Common myeloid progenitor, CD34-positive (primary cell): ENCODE results near the gene SLC24A3.

ENCODE experiments used
- CTCF ChIA-PET: fragments of 350-600 bp; sonication (Branson Sonifier 250); formaldehyde crosslinking; loops from one replicate; lab custom pipeline; 2021; ENCODE audit warnings: antibody characterized with exemption; lab: Charles Lee
- POLR2A ChIA-PET: fragments of 350-600 bp; sonication (Branson Sonifier 250); formaldehyde crosslinking; loops from one replicate; lab custom pipeline; 2021; ENCODE audit warnings: antibody characterized with exemption; lab: Charles Lee
- DNase-seq, 3 donors: peaks; one replicate each; pipeline versions ENCODE4 v3.0.0 to v3.0.0-alpha.2; 2013
- H3K27ac ChIP-seq, 2 experiments: 1 replicate in 1 of 2; 2 replicates in 1 of 2; pipeline ENCODE4 v1.7.0; 2013; ENCODE audit warnings: inconsistent platforms in 2 of 2, low read length in 2 of 2, mild to moderate bottlenecking in 2 of 2, low read depth in 1 of 2, moderate library complexity in 1 of 2; ENCODE audit not compliant: severe bottlenecking in 2 of 2, insufficient read depth in 1 of 2, poor library complexity in 1 of 2
- H3K27me3 ChIP-seq, 5 experiments: replicated peaks in 2 of 5; 1 replicate in 3 of 5; 2 replicates in 2 of 5; pipeline versions ENCODE4 v1.6.1 to v1.7.0; 2013; ENCODE audit warnings: low read length in 4 of 5, mild to moderate bottlenecking in 2 of 5, moderate library complexity in 2 of 5, inconsistent platforms in 1 of 5; ENCODE audit not compliant: insufficient read depth in 5 of 5, control insufficient read depth in 4 of 5
- H3K36me3 ChIP-seq, 4 experiments: 1 replicate in 2 of 4; 2 replicates in 2 of 4; pipeline versions ENCODE4 v1.6.1 to v1.7.0; 2013; ENCODE audit warnings: low read length in 3 of 4, control low read depth in 1 of 4, mild to moderate bottlenecking in 1 of 4; ENCODE audit not compliant: control insufficient read depth in 4 of 4, insufficient read depth in 4 of 4
- H3K4me1 ChIP-seq, 4 experiments: 1 replicate in 3 of 4; 2 replicates in 1 of 4; pipeline versions ENCODE4 v1.6.1 to v1.7.1; 2013; ENCODE audit warnings: low read length in 3 of 4, mild to moderate bottlenecking in 3 of 4, control low read depth in 1 of 4, inconsistent platforms in 1 of 4, moderate library complexity in 1 of 4; ENCODE audit not compliant: control insufficient read depth in 4 of 4, insufficient read depth in 4 of 4; ENCODE audit errors: control extremely low read depth in 1 of 4
- H3K4me3 ChIP-seq, 7 experiments: 1 replicate in 4 of 7; 2 replicates in 3 of 7; pipeline versions ENCODE4 v1.5.1 to v1.7.0; 2013; ENCODE audit warnings: mild to moderate bottlenecking in 7 of 7, low read length in 6 of 7, moderate library complexity in 6 of 7, inconsistent platforms in 2 of 7, low read depth in 2 of 7, control low read depth in 1 of 7; ENCODE audit not compliant: insufficient read depth in 4 of 7, control insufficient read depth in 1 of 7; ENCODE audit errors: extremely low read depth in 1 of 7
- H3K9me3 ChIP-seq, 5 experiments: 1 replicate in 4 of 5; 2 replicates in 1 of 5; pipeline versions ENCODE4 v1.6.1 to v1.7.1; 2013; ENCODE audit warnings: low read length in 4 of 5, mild to moderate bottlenecking in 2 of 5, inconsistent platforms in 1 of 5, low read depth in 1 of 5, moderate library complexity in 1 of 5; ENCODE audit not compliant: control insufficient read depth in 4 of 5, insufficient read depth in 2 of 5; ENCODE audit errors: control extremely low read depth in 1 of 5
- WGBS: methylation state at CpG from one replicate; pipeline ENCODE4 v1.1.5; 2013; ENCODE audit not compliant: insufficient coverage; 5-methylcytosine and 5-hydroxymethylcytosine counted together

The SLC24A3 gene

GRCh38 chr20:19706463-19706862 lies 494.0 kb downstream of the SLC24A3 start:
- WGBS: 92% methylated on average over 4 of the region's 4 CpGs
- H3K27ac ChIP-seq: no peak overlapping the region
- H3K36me3 ChIP-seq: no peaks in the 10 kb centered on the region
- no peak overlapping the region for H3K4me3 ChIP-seq
- peaks cover 0 to 13% (median 1%) of the 10 kb centered on the region in 5 experiments for H3K9me3 ChIP-seq
- no peaks in the 10 kb centered on the region for H3K4me1 ChIP-seq
- peaks cover 0 to 3% (median 0%) of the 10 kb centered on the region in 5 experiments for H3K27me3 ChIP-seq
- POLR2A ChIA-PET: interaction anchor here (0.8 to 1.2 kb wide), 2 partner anchors 11 to 302 kb away, joined by 3 read pairs; no protein-coding TSS in a partner anchor
- CTCF ChIA-PET: interaction anchor here (1.2 to 1.6 kb wide), 4 partner anchors 11 to 327 kb away, joined by 3 to 4 read pairs (median 3); no protein-coding TSS in a partner anchor
- peak in 1 of 3 donors; percentile 12 for DNase-seq

- peaks cover 0 to 3% (median 0%) of the 10 kb centered on the region in 5 experiments for H3K27me3 ChIP-seq
- DNase-seq: no peak
- WGBS: 100% methylated on average over 1 of the region's 1 CpG
- H3K4me1 ChIP-seq: no peaks in the 10 kb centered on the region
- POLR2A ChIA-PET: no interaction called here
- CTCF ChIA-PET: interaction anchor here (1.0 kb wide), 1 partner anchor 74 kb away, joined by 3 read pairs; no protein-coding TSS in a partner anchor
- H3K36me3 ChIP-seq: no peaks in the 10 kb centered on the region
- H3K9me3 ChIP-seq: no peaks in the 10 kb centered on the region
- no peak overlapping the region for H3K4me3 ChIP-seq
- no peak overlapping the region for H3K27ac ChIP-seq
Observed at GRCh38 chr20:19709635-19710335, 497.3 kb downstream of the SLC24A3 start.

GRCh38 chr20:19710336-19711120 lies 498.1 kb downstream of the SLC24A3 start:
- DNase-seq: no peak
- Histone ChIP-seq H3K27ac (no peak overlapping the region), H3K27me3 (peaks cover 0 to 3% (median 0%) of the 10 kb centered on the region in 5 experiments), H3K4me1 (no peaks in the 10 kb centered on the region), H3K9me3 (peaks cover 0 to 3% (median 1%) of the 10 kb centered on the region in 5 experiments), H3K4me3 (no peak overlapping the region), H3K36me3 (no peaks in the 10 kb centered on the region)
- ChIA-PET CTCF (no interaction called here), POLR2A (no interaction called here)
- 97% methylated on average over 4 of the region's 5 CpGs for WGBS

- DNase-seq: no peak
- peaks cover 0 to 3% (median 0%) of the 10 kb centered on the region in 5 experiments for H3K27me3 ChIP-seq
- peaks cover 0 to 5% (median 1%) of the 10 kb centered on the region in 5 experiments for H3K9me3 ChIP-seq
- H3K4me3 ChIP-seq: no peak overlapping the region
- H3K27ac ChIP-seq: no peak overlapping the region
- ChIA-PET POLR2A (no interaction called here), CTCF (no interaction called here)
- H3K4me1 ChIP-seq: no peaks in the 10 kb centered on the region
- WGBS: 91% methylated on average over 8 of the region's 11 CpGs
- H3K36me3 ChIP-seq: no peaks in the 10 kb centered on the region
Observed at GRCh38 chr20:19711126-19711525, 498.7 kb downstream of the SLC24A3 start.

GRCh38 chr20:19712721-19713260 lies 500.3 kb downstream of the SLC24A3 start:
- ChIA-PET CTCF (interaction anchor here (1.2 kb wide), 1 partner anchor 9 kb away, joined by 3 read pairs; no protein-coding TSS in a partner anchor), POLR2A (no interaction called here)
- H3K9me3 ChIP-seq: peaks cover 1 to 16% (median 7%) of the 10 kb centered on the region in 5 experiments
- H3K4me3 ChIP-seq: no peak overlapping the region
- 100% methylated on average over 2 of the region's 4 CpGs for WGBS
- peaks cover 0 to 3% (median 0%) of the 10 kb centered on the region in 5 experiments for H3K27me3 ChIP-seq
- DNase-seq: no peak
- H3K27ac ChIP-seq: no peak overlapping the region
- no peaks in the 10 kb centered on the region for H3K4me1 ChIP-seq
- H3K36me3 ChIP-seq: no peaks in the 10 kb centered on the region

GRCh38 chr20:19713822-19714578 lies 501.6 kb downstream of the SLC24A3 start:
- H3K4me1 ChIP-seq: no peaks in the 10 kb centered on the region
- DNase-seq: no peak
- peaks cover 1 to 16% (median 7%) of the 10 kb centered on the region in 5 experiments for H3K9me3 ChIP-seq
- H3K27ac ChIP-seq: no peak overlapping the region
- POLR2A ChIA-PET: no interaction called here
- WGBS: 100% methylated on average over 1 of the region's 2 CpGs
- H3K4me3 ChIP-seq: no peak overlapping the region
- no peaks in the 10 kb centered on the region for H3K36me3 ChIP-seq
- CTCF ChIA-PET: interaction anchor here (0.9 kb wide), 1 partner anchor 21 kb away, joined by 3 read pairs; no protein-coding TSS in a partner anchor
- peaks cover 0 to 3% (median 0%) of the 10 kb centered on the region in 5 experiments for H3K27me3 ChIP-seq
